Measurements from ENCODE around the gene STX3. TPM values are rescaled to one million over a fixed set of nuclear protein-coding genes. Genes with fewer than 3 reads are reported as not detected.

Gene STX3
- total and polyA plus RNA-seq, 4 donors = 3.3 to 8.5 (median 5.8) TPM

- Histone ChIP-seq H3K4me3 (ENCODE audit: low read depth in 1 of 3, low read length in 3 of 3) (no peak overlapping the region), H3K9me3 (ENCODE audit: control insufficient read depth in 4 of 4, low read length in 3 of 4) (no peaks in the 10 kb centered on the region), H3K4me1 (ENCODE audit: control insufficient read depth in 4 of 4, insufficient read depth in 4 of 4, low read length in 3 of 4) (no peaks in the 10 kb centered on the region), H3K27me3 (ENCODE audit: control insufficient read depth in 4 of 4, insufficient read depth in 4 of 4, low read length in 3 of 4) (no peaks in the 10 kb centered on the region), H3K36me3 (ENCODE audit: control insufficient read depth in 4 of 4, insufficient read depth in 3 of 4, low read depth in 1 of 4, low read length in 3 of 4) (no peaks in the 10 kb centered on the region), H3K27ac (ENCODE audit: low read depth in 1 of 2, low read length in 2 of 2) (no peak overlapping the region), H3K9ac (ENCODE audit: low read depth in 1 of 2, low read length in 2 of 2) (no peak overlapping the region)
- TF ChIP-seq ATF3 (IDR thresholded peaks at IDR 0.05) = no peak
- TF ChIP-seq MAX (IDR thresholded peaks at IDR 0.05) = no peak
- TF ChIP-seq JUND (IDR thresholded peaks at IDR 0.05) = no peak
- peak in 1 of 2 donors; percentile 24 for TF ChIP-seq HNF4A (conservative IDR thresholded peaks at IDR 0.05)
- TF ChIP-seq FOXA1 (IDR thresholded peaks at IDR 0.05) = no peak
- 47% methylated on average over 2 of the region's 2 CpGs for WGBS
- DNase-seq (ENCODE audit: low spot score) = no peak
Observed at GRCh38 chr11:59730896-59731565, 24.1 kb upstream of the STX3 start.

GRCh38 chr11:59746111-59746510 is 9.1 kb upstream of the STX3 start:
- no peak overlapping the region for H3K4me3 ChIP-seq (ENCODE audit: low read depth in 1 of 3, low read length in 3 of 3)
- WGBS = 87% methylated on average over 2 of the region's 2 CpGs
- TF ChIP-seq FOXA1 (IDR thresholded peaks at IDR 0.05) (no peak), EGR1 (IDR thresholded peaks at IDR 0.05; ENCODE audit: low read depth in 2 of 2) (no peak), NR2F2 (IDR thresholded peaks at IDR 0.05) (no peak), HNF4A (conservative IDR thresholded peaks at IDR 0.05) (no peak), YY1 (IDR thresholded peaks at IDR 0.05) (no peak), MAX (IDR thresholded peaks at IDR 0.05) (no peak), RAD21 (IDR thresholded peaks at IDR 0.05) (no peak), HNF4G (IDR thresholded peaks at IDR 0.05) (no peak), RXRA (IDR thresholded peaks at IDR 0.05) (no peak), TAF1 (conservative IDR thresholded peaks at IDR 0.05) (no peak), CTCF (IDR thresholded peaks at IDR 0.05; ENCODE audit: low read depth, low read length, missing input control) (no peak), JUND (IDR thresholded peaks at IDR 0.05) (no peak), SP1 (IDR thresholded peaks at IDR 0.05) (no peak), ATF3 (IDR thresholded peaks at IDR 0.05) (no peak), ZBTB33 (IDR thresholded peaks at IDR 0.05) (no peak), FOXA2 (IDR thresholded peaks at IDR 0.05) (no peak), GABPA (IDR thresholded peaks at IDR 0.05 in 1 of 2, conservative IDR thresholded peaks at IDR 0.05 in 1 of 2) (no peak)

More at GRCh38 chr11:59746111-59746510, 9.1 kb upstream of the STX3 start:
- no peak for DNase-seq (ENCODE audit: low spot score)
- Histone ChIP-seq H3K27ac (ENCODE audit: low read depth in 1 of 2, low read length in 2 of 2) (no peak overlapping the region), H3K36me3 (ENCODE audit: control insufficient read depth in 4 of 4, insufficient read depth in 3 of 4, low read depth in 1 of 4, low read length in 3 of 4) (no peaks in the 10 kb centered on the region), H3K27me3 (ENCODE audit: control insufficient read depth in 4 of 4, insufficient read depth in 4 of 4, low read length in 3 of 4) (peaks cover 0 to 5% (median 0%) of the 10 kb centered on the region in 4 donors), H3K9me3 (ENCODE audit: control insufficient read depth in 4 of 4, low read length in 3 of 4) (no peaks in the 10 kb centered on the region), H3K9ac (ENCODE audit: low read depth in 1 of 2, low read length in 2 of 2) (no peak overlapping the region), H3K4me1 (ENCODE audit: control insufficient read depth in 4 of 4, insufficient read depth in 4 of 4, low read length in 3 of 4) (no peaks in the 10 kb centered on the region)
